ENCODE results near the gene CCR6. TPM values are rescaled to one million over a fixed set of nuclear protein-coding genes. Genes with fewer than 3 reads are reported as not detected.

The CCR6 gene
- total and polyA plus RNA-seq, 10 of the 15 experiments (the other 5 are each of a cell fraction or from before 2014, with no cell fraction given): 2.2 to 7.6 (median 6.7) TPM

- TF ChIP-seq TCF7 (IDR thresholded peaks at IDR 0.05; ENCODE audit: borderline replicate concordance) (no peak), STAT3 (IDR thresholded peaks at IDR 0.05; ENCODE audit: low read depth, low read length) (peak; percentile 90), NBN (IDR thresholded peaks at IDR 0.05) (peak; percentile 55), SUPT20H (IDR thresholded peaks at IDR 0.05; ENCODE audit: borderline replicate concordance, control insufficient read depth, low read depth, low read length) (no peak), SP1 (IDR thresholded peaks at IDR 0.05; ENCODE audit: low read depth, low read length) (peak; percentile 48), WRNIP1 (IDR thresholded peaks at IDR 0.05; ENCODE audit: borderline replicate concordance, low read depth, low read length) (no peak), HCFC1 (IDR thresholded peaks at IDR 0.05; ENCODE audit: low read length) (peak; percentile 57), IKZF1 (conservative IDR thresholded peaks at IDR 0.05) (peak; percentile 93), PKNOX1 (IDR thresholded peaks at IDR 0.05) (no peak; the same call in 1 of the 2 replicates), SIN3A (IDR thresholded peaks at IDR 0.05; ENCODE audit: low read depth, low read length) (no peak), RAD51 (IDR thresholded peaks at IDR 0.05) (peak; percentile 95), ATF2 (IDR thresholded peaks at IDR 0.05; ENCODE audit: low read length) (peak; percentile 76), PBX3 (IDR thresholded peaks at IDR 0.05; ENCODE audit: insufficient replicate concordance, low read depth, low read length) (no peak), EED (IDR thresholded peaks at IDR 0.05; ENCODE audit: low read depth) (peak; percentile 94), ZNF274 (IDR thresholded peaks at IDR 0.05; ENCODE audit: insufficient read depth, insufficient read length) (no peak), ZBTB40 (IDR thresholded peaks at IDR 0.05; ENCODE audit: borderline replicate concordance) (no peak; the same call in 1 of the 2 replicates), SPI1 (IDR thresholded peaks at IDR 0.05; ENCODE audit: borderline replicate concordance, insufficient read depth, low read depth, low read length) (peak; percentile 93), E2F8 (IDR thresholded peaks at IDR 0.05; ENCODE audit: low read depth, partially characterized antibody) (no peak), SREBF2 (IDR thresholded peaks at IDR 0.05; ENCODE audit: low read length) (peak; percentile 30; the same call in 1 of the 2 replicates), MTA3 (IDR thresholded peaks at IDR 0.05; ENCODE audit: borderline replicate concordance, low read length) (peak; percentile 24; the same call in 1 of the 2 replicates)
These were observed 27.9 kb upstream of the CCR6 start (continued) for GRCh38 chr6:167094820-167095637.

All from GM12878 (cell line).